VCaP (cell line): ENCODE data around the gene CATSPERE.
A peak's percentile ranks its signal among the peaks of the same experiment; 100 is the strongest.
"Not testable (repeated sequence)": the region's sequence is repeated elsewhere in the genome, so short reads cannot be mapped to it uniquely, and the experiment has no call there.

ENCODE experiments used
- H3K27ac ChIP-seq: fragments of 450-650 bp; 2 replicates; pipeline ENCODE4 v1.5.1; 2017
- CTCF ChIP-seq: fragments of 450-650 bp; conservative IDR thresholded peaks from 2 replicates; pipeline ENCODE4 v1.5.1; 2017; ENCODE audit warnings: mild to moderate bottlenecking, moderate library complexity

CATSPERE gene

GRCh38 chr1:244458781-244459180, 2.3 kb upstream of the CATSPERE start:
- TF ChIP-seq CTCF, result no peak
- H3K27ac ChIP-seq, result no peak overlapping the region

- no peak for TF ChIP-seq CTCF
- peak overlapping the region; percentile 84 for H3K27ac ChIP-seq
Observed at GRCh38 chr1:244460197-244460596, 876 bp upstream of the CATSPERE start.

- no peak for TF ChIP-seq CTCF
- H3K27ac ChIP-seq, result no peak overlapping the region
Observed at GRCh38 chr1:244466724-244467123, 5.7 kb downstream of the CATSPERE start.

GRCh38 chr1:244473059-244473605, 12.1 kb downstream of the CATSPERE start:
- TF ChIP-seq CTCF, result no peak
- no peak overlapping the region for H3K27ac ChIP-seq

DNA sequence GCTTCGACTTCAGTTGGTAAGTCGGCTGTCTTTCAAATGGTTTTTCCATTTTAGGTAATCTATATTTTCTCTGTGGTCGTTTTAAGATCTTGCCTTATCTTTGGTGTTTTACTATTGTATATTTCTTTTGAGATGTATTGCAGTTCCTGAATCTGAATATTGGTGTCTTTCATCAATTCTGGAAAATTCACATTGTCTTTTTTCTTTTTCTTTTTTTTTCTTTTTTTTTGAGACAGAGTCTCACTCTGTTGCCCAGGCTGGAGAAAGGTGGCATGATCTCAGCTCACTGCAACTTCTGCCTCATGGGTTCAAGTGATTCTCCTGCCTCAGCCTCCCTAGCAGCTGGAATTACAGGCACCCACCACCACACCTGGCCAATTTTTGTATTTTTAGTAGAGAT, 23.9 kb downstream of the CATSPERE start:
- H3K27ac ChIP-seq, result not testable (repeated sequence)

- no peak for TF ChIP-seq CTCF
- H3K27ac ChIP-seq, result no peak overlapping the region
Observed at GRCh38 chr1:244494653-244495052, 33.6 kb downstream of the CATSPERE start.

DNA sequence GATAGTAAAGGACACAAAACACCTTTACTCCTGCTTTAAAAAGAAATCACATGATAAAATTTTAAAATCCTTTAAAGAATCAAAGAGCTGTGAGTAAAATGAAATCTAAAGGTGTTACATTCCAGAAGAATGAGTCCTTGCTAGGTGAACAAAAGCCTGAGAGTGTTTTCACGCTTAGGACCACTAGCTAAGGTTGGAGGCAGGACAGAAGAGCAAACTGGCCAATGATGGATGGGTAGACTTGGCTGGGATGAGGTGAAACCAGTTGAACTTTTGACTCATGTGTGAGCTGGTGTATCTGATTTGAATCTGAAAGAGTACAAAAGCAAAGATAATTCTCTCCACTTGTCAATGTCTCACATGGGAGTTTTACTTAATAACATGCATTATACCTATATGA, 35.1 kb downstream of the CATSPERE start:
- TF ChIP-seq CTCF, result no peak
- H3K27ac ChIP-seq, result no peak overlapping the region

GRCh38 chr1:244497805-244498204, 36.7 kb downstream of the CATSPERE start:
- H3K27ac ChIP-seq, result no peak overlapping the region
- TF ChIP-seq CTCF, result no peak

DNA sequence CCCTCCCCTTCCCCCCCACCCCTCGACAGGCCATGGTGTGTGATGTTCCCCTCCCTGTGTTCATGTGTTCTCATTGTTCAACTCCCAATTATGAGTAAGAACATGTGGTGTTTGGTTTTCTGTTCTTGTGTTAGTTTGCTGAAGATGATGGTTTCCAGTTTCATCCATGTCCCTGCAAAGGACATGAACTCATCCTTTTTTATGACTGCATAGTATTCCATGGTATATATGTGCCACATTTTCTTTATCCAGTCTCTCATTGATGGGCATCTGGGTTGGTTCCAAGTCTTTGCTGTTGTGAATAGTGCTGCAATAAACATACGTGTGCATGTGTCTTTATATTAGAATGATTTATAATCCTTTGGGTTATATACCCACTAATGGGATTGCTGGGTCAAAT, 38.4 kb downstream of the CATSPERE start:
- not testable (repeated sequence) for H3K27ac ChIP-seq

DNA sequence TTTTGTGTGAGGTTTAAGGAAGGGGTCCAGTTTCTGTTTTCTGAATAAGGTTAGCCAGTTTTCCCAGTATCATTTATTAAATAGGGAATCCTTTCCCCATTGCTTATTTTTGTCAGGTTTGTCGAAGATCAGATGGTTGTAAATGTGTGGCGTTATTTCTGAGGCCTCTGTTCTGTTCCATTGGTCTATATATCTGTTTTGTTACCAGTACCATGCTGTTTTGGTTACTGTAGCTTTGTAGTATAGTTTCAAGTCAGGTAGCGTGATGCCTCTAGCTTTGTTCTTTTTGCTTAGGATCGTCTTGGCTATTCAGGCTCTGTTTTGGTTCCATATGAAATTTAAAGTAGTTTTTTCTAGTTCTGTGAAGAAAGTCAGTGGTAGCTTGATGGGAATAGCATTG, 39.4 kb downstream of the CATSPERE start:
- not testable (repeated sequence) for H3K27ac ChIP-seq
